ENCODE data around the gene EMC10. TPM values are rescaled to one million over a fixed set of nuclear protein-coding genes. Genes with fewer than 3 reads are reported as not detected.

Gene EMC10
- polyA plus RNA-seq, 1 of the 3 experiments (the other 2 are of a cell fraction) = 218 TPM

DNA sequence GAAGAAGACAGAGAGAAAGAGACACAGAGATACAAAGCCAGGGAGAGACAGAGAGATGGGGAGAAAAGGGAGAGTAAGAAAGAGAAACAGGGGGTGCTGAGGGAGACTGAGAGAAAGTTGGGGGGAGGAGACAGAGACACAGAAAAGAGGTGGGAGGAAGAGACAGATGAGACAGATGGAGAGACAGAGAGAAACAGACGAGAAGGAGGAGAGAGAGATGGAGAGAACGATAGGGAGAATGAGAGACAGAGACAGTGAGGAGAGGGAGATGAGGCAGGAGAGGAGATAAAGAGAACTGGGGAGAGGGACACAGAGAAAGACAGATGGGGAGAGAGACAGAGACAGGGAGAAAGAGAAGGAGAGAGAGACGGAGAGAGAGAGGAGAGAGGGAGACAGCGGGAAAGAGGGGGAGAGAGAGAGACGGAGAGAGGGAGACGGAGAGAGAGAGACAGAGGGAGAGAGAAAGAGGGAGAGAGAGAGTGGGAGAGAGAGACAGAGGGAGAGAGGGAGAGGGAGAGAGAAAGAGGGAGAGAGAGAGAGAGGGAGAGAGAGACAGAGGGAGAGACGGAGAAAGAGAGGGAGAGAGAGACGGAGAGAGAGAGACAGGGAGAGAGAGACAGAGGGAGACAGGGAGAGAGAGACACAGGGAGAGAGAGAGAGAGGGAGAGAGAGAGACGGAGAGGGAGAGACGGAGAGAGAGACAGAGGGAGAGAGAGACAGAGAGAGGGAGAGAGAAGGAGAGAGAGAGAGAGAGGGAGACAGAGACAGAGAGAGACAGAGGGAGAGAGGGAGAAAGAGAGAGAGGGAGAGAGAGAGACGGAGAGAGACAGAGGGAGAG, 22.1 kb downstream of the EMC10 start (continued):
- TF ChIP-seq, protein P1, sequence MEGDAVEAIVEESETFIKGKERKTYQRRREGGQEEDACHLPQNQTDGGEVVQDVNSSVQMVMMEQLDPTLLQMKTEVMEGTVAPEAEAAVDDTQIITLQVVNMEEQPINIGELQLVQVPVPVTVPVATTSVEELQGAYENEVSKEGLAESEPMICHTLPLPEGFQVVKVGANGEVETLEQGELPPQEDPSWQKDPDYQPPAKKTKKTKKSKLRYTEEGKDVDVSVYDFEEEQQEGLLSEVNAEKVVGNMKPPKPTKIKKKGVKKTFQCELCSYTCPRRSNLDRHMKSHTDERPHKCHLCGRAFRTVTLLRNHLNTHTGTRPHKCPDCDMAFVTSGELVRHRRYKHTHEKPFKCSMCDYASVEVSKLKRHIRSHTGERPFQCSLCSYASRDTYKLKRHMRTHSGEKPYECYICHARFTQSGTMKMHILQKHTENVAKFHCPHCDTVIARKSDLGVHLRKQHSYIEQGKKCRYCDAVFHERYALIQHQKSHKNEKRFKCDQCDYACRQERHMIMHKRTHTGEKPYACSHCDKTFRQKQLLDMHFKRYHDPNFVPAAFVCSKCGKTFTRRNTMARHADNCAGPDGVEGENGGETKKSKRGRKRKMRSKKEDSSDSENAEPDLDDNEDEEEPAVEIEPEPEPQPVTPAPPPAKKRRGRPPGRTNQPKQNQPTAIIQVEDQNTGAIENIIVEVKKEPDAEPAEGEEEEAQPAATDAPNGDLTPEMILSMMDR (IDR thresholded peaks at IDR 0.05) = no peak
- no peak for TF ChIP-seq FOXM1 (IDR thresholded peaks at IDR 0.05; ENCODE audit: low read depth)
- no peak for TF ChIP-seq RAD21 (IDR thresholded peaks at IDR 0.05; ENCODE audit: low read length)
- TF ChIP-seq, protein P2, sequence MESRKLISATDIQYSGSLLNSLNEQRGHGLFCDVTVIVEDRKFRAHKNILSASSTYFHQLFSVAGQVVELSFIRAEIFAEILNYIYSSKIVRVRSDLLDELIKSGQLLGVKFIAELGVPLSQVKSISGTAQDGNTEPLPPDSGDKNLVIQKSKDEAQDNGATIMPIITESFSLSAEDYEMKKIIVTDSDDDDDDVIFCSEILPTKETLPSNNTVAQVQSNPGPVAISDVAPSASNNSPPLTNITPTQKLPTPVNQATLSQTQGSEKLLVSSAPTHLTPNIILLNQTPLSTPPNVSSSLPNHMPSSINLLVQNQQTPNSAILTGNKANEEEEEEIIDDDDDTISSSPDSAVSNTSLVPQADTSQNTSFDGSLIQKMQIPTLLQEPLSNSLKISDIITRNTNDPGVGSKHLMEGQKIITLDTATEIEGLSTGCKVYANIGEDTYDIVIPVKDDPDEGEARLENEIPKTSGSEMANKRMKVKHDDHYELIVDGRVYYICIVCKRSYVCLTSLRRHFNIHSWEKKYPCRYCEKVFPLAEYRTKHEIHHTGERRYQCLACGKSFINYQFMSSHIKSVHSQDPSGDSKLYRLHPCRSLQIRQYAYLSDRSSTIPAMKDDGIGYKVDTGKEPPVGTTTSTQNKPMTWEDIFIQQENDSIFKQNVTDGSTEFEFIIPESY (IDR thresholded peaks at IDR 0.05; ENCODE audit: borderline replicate concordance, low read depth) = no peak
- no peak for TF ChIP-seq RCOR1 (IDR thresholded peaks at IDR 0.05; ENCODE audit: low read length)
- no peak for TF ChIP-seq GABPA (IDR thresholded peaks at IDR 0.05; ENCODE audit: low read depth)

DNA sequence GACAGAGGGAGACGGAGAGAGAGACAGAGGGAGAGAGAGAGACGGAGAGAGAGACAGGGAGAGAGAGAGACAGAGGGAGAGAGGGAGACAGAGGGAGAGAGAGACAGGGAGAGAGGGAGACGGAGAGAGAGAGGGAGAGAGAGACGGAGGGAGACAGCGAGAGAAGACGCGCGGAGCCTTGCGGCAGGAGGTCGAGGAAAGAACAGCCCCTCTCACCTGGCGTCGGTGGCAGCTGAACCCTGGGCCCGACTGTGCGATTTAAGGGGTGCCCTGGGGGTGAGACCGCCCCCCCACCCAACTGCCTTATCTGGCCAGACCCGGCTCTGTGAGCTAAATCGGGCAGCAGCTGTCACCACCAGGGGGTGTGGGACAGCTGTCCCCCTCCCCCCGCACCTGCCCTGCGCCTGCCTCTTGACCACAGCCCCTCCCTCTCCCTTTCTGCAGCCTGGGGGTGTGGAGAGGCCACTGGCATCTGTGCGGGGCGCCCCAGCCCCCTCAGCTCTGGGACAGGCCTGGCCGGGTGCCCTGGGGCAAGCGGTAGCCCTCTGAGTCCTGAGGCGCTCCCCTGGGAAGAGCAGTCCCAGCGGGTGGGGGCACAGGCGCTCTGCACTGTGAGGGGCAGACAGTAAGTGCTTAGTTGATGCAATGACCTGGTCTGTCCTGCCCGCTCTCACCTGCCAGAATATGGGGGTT, 23.9 kb downstream of the EMC10 start:
- ChIA-PET CTCF (interaction anchor here (0.7 to 2.5 kb wide), 7 partner anchors 10 to 290 kb away, joined by 3 to 11 read pairs (median 6); partner anchors contain the start of genes ACP4 and JOSD2), POLR2A (interaction anchor here (1.4 kb wide), 1 partner anchor 11 kb away, joined by 9 read pairs; the partner anchor contains the start of gene JOSD2)
- no peaks in the 10 kb centered on the region for H3K27me3 ChIP-seq (ENCODE audit: insufficient read depth)
- H2AFZ ChIP-seq (ENCODE audit: low read depth) = no peak overlapping the region
- H3K36me3 ChIP-seq (replicated peaks in 1 of 2; ENCODE audit: control insufficient read depth in 1 of 2, insufficient read depth in 2 of 2, low read length in 1 of 2) = no peaks in the 10 kb centered on the region
- H4K20me1 ChIP-seq (ENCODE audit: insufficient read depth) = no peaks in the 10 kb centered on the region
- H3F3A ChIP-seq (replicated peaks; ENCODE audit: insufficient read depth) = no peaks in the 10 kb centered on the region
- 51% methylated on average over 19 of the region's 27 CpGs for WGBS (ENCODE audit: low lambda C conversion rate)
- no peaks in the 10 kb centered on the region for H3K79me2 ChIP-seq (ENCODE audit: insufficient read depth)
- H3K4me2 ChIP-seq = no peak overlapping the region
- H3K4me3 ChIP-seq (ENCODE audit: low read depth in 2 of 2, low read length in 1 of 2) = no peak overlapping the region
- H3K9ac ChIP-seq = no peak overlapping the region
- peak; percentile 84 for DNase-seq
- no peaks in the 10 kb centered on the region for H3K9me2 ChIP-seq
- TF ChIP-seq MEF2A (IDR thresholded peaks at IDR 0.05; ENCODE audit: borderline replicate concordance, low read depth) (no peak), GATA2 (CRISPR knock-in tag; IDR thresholded peaks at IDR 0.05) (peak; percentile 28; the same call in 1 of the 2 replicates)
- TF ChIP-seq, protein P1 (IDR thresholded peaks at IDR 0.05) = peak; percentile 29
- H3K9me3 ChIP-seq = no peaks in the 10 kb centered on the region
- no peak overlapping the region for H3K27ac ChIP-seq (ENCODE audit: low read depth in 2 of 2, low read length in 1 of 2)
- H3K4me1 ChIP-seq (ENCODE audit: control insufficient read depth in 1 of 2, insufficient read depth in 2 of 2, low read depth in 1 of 2, low read length in 1 of 2) = peaks cover 0 to 7% of the 10 kb centered on the region in 2 experiments; a peak in 1 of 4 replicates

Data from SK-N-SH (cell line).